ENCODE results near the gene CLCN1. TPM values are rescaled to one million over a fixed set of nuclear protein-coding genes. Genes with fewer than 3 reads are reported as not detected.

The CLCN1 gene
- total RNA-seq, 1 experiment from 2014 or later, result not detected

- Mint-ChIP-seq H3K27ac (ENCODE audit: low read depth, unreplicated experiment) (no peak overlapping the region), H3K27me3 (ENCODE audit: insufficient read depth, unreplicated experiment) (no peaks in the 10 kb centered on the region), H3K4me1 (ENCODE audit: insufficient read depth, unreplicated experiment) (no peaks in the 10 kb centered on the region), H3K4me3 (ENCODE audit: unreplicated experiment) (no peak overlapping the region), H3K36me3 (ENCODE audit: insufficient read depth, unreplicated experiment) (no peaks in the 10 kb centered on the region), H3K9me3 (ENCODE audit: unreplicated experiment) (no peaks in the 10 kb centered on the region)
- no TSS peak for BruUV-seq (replicated peaks)
- TF ChIP-seq CTCF (IDR thresholded peaks at IDR 0.05; ENCODE audit: unreplicated experiment), result no peak
- no peak for DNase-seq (ENCODE audit: unreplicated experiment)
- intact Hi-C loops (cut with micrococcal nuclease), result no loop called here
- CTCF ChIA-PET, result interaction anchor here (0.6 to 11.0 kb wide), 5 partner anchors 17 to 161 kb away, joined by 3 to 84 read pairs (median 4); no protein-coding TSS in a partner anchor
- POLR2A ChIA-PET, result interaction anchor here (0.6 to 1.1 kb wide), 2 partner anchors 11 to 140 kb away, joined by 3 to 4 read pairs; no protein-coding TSS in a partner anchor
These were observed 85.4 kb downstream of the CLCN1 start for GRCh38 chr7:143401265-143401664.

Small RNA genes within 50 kb of the gene (microRNA-seq; reads per million reads assigned to microRNA genes)
- 0.93 reads per million for gene MIR6892

Other genes with a start within 250 kb of the CLCN1 start
- not detected in 2 replicates for gene PIP, start 184.0 kb upstream of the CLCN1 start, total RNA-seq (2022)
- not detected in 2 replicates for gene TAS2R39, start 132.7 kb upstream of the CLCN1 start, total RNA-seq (2022)
- not detected in 2 replicates for gene TAS2R40, start 94.1 kb upstream of the CLCN1 start, total RNA-seq (2022)
- 69.7 and 79.9 TPM in 2 replicates for gene GSTK1, start 52.7 kb upstream of the CLCN1 start, total RNA-seq (2022)
- 8.1 and 9.2 TPM in 2 replicates for gene TMEM139, start 31.2 kb upstream of the CLCN1 start, total RNA-seq (2022)
- gene CASP2, start 27.8 kb upstream of the CLCN1 start, total RNA-seq (2022), result 15.1 and 17.4 TPM in 2 replicates
- gene FAM131B, start 46.6 kb downstream of the CLCN1 start, total RNA-seq (2022), result 0.19 and 0.25 TPM in 2 replicates
- 168 and 260 TPM in 2 replicates for gene ZYX, start 65.2 kb downstream of the CLCN1 start, total RNA-seq (2022)
- gene EPHA1, start 92.7 kb downstream of the CLCN1 start, total RNA-seq (2022), result 0.89 and 1.2 TPM in 2 replicates
- not detected in 2 replicates for gene TAS2R60, start 127.3 kb downstream of the CLCN1 start, total RNA-seq (2022)
- not detected in 2 replicates for gene TAS2R41, start 161.8 kb downstream of the CLCN1 start, total RNA-seq (2022)

Measured in MCF 10A (cell line).